HEK293 (cell line): Measurements from ENCODE around the gene MYL7.

Experiments
- GLI4 ChIP-seq: fragments of 450-650 bp; formaldehyde crosslinking; IDR thresholded peaks from 2 replicates; pipeline ENCODE4 v1.5.1; 2016; ENCODE audit warnings: missing biosample characterization, missing genetic modification characterization
- KLF7 ChIP-seq: fragments of 450-650 bp; formaldehyde crosslinking; IDR thresholded peaks from 2 replicates; pipeline ENCODE4 v1.5.1; 2016; ENCODE audit warnings: missing biosample characterization, missing genetic modification characterization, borderline replicate concordance
- TCF7L2 ChIP-seq: IDR thresholded peaks from 2 replicates; pipeline ENCODE4 v1.6.1; 2011; ENCODE audit warnings: low read depth, mild to moderate bottlenecking, inconsistent platforms, low read length, moderate library complexity, borderline replicate concordance
- YY1 ChIP-seq: fragments of 450-650 bp; formaldehyde crosslinking; IDR thresholded peaks from 2 replicates; pipeline ENCODE4 v1.5.1; 2018; ENCODE audit warnings: missing biosample characterization, missing genetic modification characterization
- ZBTB20 ChIP-seq: fragments of 450-650 bp; formaldehyde crosslinking; IDR thresholded peaks from 2 replicates; pipeline ENCODE4 v1.5.1; 2016; ENCODE audit warnings: missing biosample characterization, missing genetic modification characterization
- ZBTB8A ChIP-seq: fragments of 450-650 bp; formaldehyde crosslinking; IDR thresholded peaks from 2 replicates; pipeline ENCODE4 v1.5.1; 2016; ENCODE audit warnings: missing biosample characterization, missing genetic modification characterization
- ZNF10 ChIP-seq: fragments of 450-650 bp; formaldehyde crosslinking; IDR thresholded peaks from 2 replicates; pipeline ENCODE4 v1.5.1; 2017; ENCODE audit warnings: missing biosample characterization, missing genetic modification characterization
- ZNF121 ChIP-seq: fragments of 450-650 bp; formaldehyde crosslinking; IDR thresholded peaks from 2 replicates; pipeline ENCODE4 v1.5.1; 2016; ENCODE audit warnings: missing biosample characterization, missing genetic modification characterization
- ZNF138 ChIP-seq: fragments of 450-650 bp; formaldehyde crosslinking; IDR thresholded peaks from 2 replicates; pipeline ENCODE4 v1.5.1; 2016; ENCODE audit warnings: missing biosample characterization, missing genetic modification characterization, borderline replicate concordance
- ZNF24 ChIP-seq: fragments of 450-650 bp; formaldehyde crosslinking; IDR thresholded peaks from 2 replicates; pipeline ENCODE4 v1.5.1; 2016; ENCODE audit warnings: missing biosample characterization, missing genetic modification characterization
- TF ChIP-seq, protein P1 (sequence below): fragments of 450-650 bp; formaldehyde crosslinking; IDR thresholded peaks from 2 replicates; pipeline ENCODE4 v1.5.1; 2016; ENCODE audit warnings: missing biosample characterization, missing genetic modification characterization
- TF ChIP-seq, protein P2 (sequence below): fragments of 450-650 bp; formaldehyde crosslinking; IDR thresholded peaks from 2 replicates; pipeline ENCODE4 v1.5.1; 2016; ENCODE audit warnings: missing biosample characterization, missing genetic modification characterization
- TF ChIP-seq, protein P3 (sequence below): sonication (generic); formaldehyde crosslinking; IDR thresholded peaks from 2 replicates; pipeline ENCODE4 v1.8.1; 2022; ENCODE audit warnings: mild to moderate bottlenecking, moderate library complexity, missing genetic modification reagents

GRCh38 chr7:44111761-44112160 is 29.4 kb downstream of the MYL7 start:
- TF ChIP-seq, protein P1, sequence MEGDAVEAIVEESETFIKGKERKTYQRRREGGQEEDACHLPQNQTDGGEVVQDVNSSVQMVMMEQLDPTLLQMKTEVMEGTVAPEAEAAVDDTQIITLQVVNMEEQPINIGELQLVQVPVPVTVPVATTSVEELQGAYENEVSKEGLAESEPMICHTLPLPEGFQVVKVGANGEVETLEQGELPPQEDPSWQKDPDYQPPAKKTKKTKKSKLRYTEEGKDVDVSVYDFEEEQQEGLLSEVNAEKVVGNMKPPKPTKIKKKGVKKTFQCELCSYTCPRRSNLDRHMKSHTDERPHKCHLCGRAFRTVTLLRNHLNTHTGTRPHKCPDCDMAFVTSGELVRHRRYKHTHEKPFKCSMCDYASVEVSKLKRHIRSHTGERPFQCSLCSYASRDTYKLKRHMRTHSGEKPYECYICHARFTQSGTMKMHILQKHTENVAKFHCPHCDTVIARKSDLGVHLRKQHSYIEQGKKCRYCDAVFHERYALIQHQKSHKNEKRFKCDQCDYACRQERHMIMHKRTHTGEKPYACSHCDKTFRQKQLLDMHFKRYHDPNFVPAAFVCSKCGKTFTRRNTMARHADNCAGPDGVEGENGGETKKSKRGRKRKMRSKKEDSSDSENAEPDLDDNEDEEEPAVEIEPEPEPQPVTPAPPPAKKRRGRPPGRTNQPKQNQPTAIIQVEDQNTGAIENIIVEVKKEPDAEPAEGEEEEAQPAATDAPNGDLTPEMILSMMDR (tag by site-specific recombination) = no peak
- no peak for TF ChIP-seq YY1 (tag by site-specific recombination)
- no peak for TF ChIP-seq ZBTB20 (tag by site-specific recombination)
- TF ChIP-seq ZBTB8A (tag by site-specific recombination) = no peak
- TF ChIP-seq, protein P2, sequence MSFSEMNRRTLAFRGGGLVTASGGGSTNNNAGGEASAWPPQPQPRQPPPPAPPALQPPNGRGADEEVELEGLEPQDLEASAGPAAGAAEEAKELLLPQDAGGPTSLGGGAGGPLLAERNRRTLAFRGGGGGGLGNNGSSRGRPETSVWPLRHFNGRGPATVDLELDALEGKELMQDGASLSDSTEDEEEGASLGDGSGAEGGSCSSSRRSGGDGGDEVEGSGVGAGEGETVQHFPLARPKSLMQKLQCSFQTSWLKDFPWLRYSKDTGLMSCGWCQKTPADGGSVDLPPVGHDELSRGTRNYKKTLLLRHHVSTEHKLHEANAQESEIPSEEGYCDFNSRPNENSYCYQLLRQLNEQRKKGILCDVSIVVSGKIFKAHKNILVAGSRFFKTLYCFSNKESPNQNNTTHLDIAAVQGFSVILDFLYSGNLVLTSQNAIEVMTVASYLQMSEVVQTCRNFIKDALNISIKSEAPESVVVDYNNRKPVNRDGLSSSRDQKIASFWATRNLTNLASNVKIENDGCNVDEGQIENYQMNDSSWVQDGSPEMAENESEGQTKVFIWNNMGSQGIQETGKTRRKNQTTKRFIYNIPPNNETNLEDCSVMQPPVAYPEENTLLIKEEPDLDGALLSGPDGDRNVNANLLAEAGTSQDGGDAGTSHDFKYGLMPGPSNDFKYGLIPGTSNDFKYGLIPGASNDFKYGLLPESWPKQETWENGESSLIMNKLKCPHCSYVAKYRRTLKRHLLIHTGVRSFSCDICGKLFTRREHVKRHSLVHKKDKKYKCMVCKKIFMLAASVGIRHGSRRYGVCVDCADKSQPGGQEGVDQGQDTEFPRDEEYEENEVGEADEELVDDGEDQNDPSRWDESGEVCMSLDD (tag by site-specific recombination) = no peak
- TF ChIP-seq TCF7L2 = no peak
- TF ChIP-seq, protein P3, sequence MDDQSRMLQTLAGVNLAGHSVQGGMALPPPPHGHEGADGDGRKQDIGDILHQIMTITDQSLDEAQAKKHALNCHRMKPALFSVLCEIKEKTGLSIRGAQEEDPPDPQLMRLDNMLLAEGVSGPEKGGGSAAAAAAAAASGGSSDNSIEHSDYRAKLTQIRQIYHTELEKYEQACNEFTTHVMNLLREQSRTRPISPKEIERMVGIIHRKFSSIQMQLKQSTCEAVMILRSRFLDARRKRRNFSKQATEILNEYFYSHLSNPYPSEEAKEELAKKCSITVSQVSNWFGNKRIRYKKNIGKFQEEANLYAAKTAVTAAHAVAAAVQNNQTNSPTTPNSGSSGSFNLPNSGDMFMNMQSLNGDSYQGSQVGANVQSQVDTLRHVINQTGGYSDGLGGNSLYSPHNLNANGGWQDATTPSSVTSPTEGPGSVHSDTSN (CRISPR knock-in tag) = no peak
- no peak for TF ChIP-seq ZNF138
- no peak for TF ChIP-seq ZNF121 (tag by site-specific recombination)
- TF ChIP-seq ZNF10 = no peak
- TF ChIP-seq KLF7 = no peak
- TF ChIP-seq GLI4 (tag by site-specific recombination) = no peak
- TF ChIP-seq ZNF24 (tag by site-specific recombination) = no peak
